Osteoblast (primary cell): ENCODE data around the gene RANGAP1. TPM values are rescaled to one million over a fixed set of nuclear protein-coding genes. Genes with fewer than 3 reads are reported as not detected.

ENCODE experiments used
- DNase-seq: peaks from one replicate; pipeline ENCODE4 v3.0.0; 2011; ENCODE audit warnings: low spot score, mixed read lengths; ENCODE audit not compliant: insufficient read length; ENCODE audit errors: missing footprints
- H2AFZ ChIP-seq: 2 replicates; pipeline ENCODE4 v1.6.0; 2011; ENCODE audit warnings: mild to moderate bottlenecking, low read length
- H3K27ac ChIP-seq: 2 replicates; pipeline ENCODE4 v1.5.1; 2011; ENCODE audit warnings: mild to moderate bottlenecking, low read depth, low read length, moderate library complexity
- H3K27me3 ChIP-seq: 2 replicates; pipeline ENCODE4 v1.6.0; 2012; ENCODE audit warnings: mild to moderate bottlenecking, control low read depth, inconsistent platforms, low read length, moderate library complexity; ENCODE audit not compliant: insufficient read depth
- H3K36me3 ChIP-seq: 2 replicates; pipeline ENCODE4 v1.5.1; 2011; ENCODE audit warnings: mild to moderate bottlenecking, low read length, control low read depth, moderate library complexity; ENCODE audit not compliant: insufficient read depth
- H3K4me1 ChIP-seq: 2 replicates; pipeline ENCODE4 v1.5.1; 2011; ENCODE audit warnings: mild to moderate bottlenecking, low read length, control low read depth, moderate library complexity; ENCODE audit not compliant: insufficient read depth
- H3K4me2 ChIP-seq: 2 replicates; pipeline ENCODE4 v1.6.0; 2011; ENCODE audit warnings: mild to moderate bottlenecking, low read length; ENCODE audit not compliant: insufficient read depth
- H3K4me3 ChIP-seq: fragments of 200-600 bp; sonication (generic); 3 replicates; pipeline ENCODE4 v1.5.1; 2012; ENCODE audit warnings: mild to moderate bottlenecking, low read length, inconsistent platforms; ENCODE audit not compliant: insufficient read depth
- H3K79me2 ChIP-seq: 2 replicates; pipeline ENCODE4 v1.6.0; 2012; ENCODE audit warnings: mild to moderate bottlenecking, low read length, control low read depth, inconsistent platforms; ENCODE audit not compliant: insufficient read depth
- H3K9me3 ChIP-seq: 2 replicates; pipeline ENCODE4 v1.5.1; 2011; ENCODE audit warnings: low read depth, low read length, control low read depth
- H4K20me1 ChIP-seq: 2 replicates; pipeline ENCODE4 v1.6.0; 2012; ENCODE audit warnings: mild to moderate bottlenecking, low read length, control low read depth; ENCODE audit not compliant: insufficient read depth
- small RNA-seq: library from RNA; depleted of rRNA; stranded (forward); fragments of <200 nt; gene quantifications from one replicate; pipeline ENCODE3, GENCODE V24; 2012
- total RNA-seq: library from RNA; depleted of rRNA; stranded (reverse); fragments of >200 nt; gene quantifications from 2 replicates; pipeline ENCODE4 v1.2.3, GENCODE V29; 2012
- TF ChIP-seq, protein P1 (sequence below): IDR thresholded peaks from 2 replicates; pipeline ENCODE4 v1.5.1; 2011; ENCODE audit warnings: mild to moderate bottlenecking, low read depth, low read length, moderate library complexity; ENCODE audit errors: extremely low read depth

Gene RANGAP1
- total RNA-seq, 1 donor: 31.8 TPM

DNA sequence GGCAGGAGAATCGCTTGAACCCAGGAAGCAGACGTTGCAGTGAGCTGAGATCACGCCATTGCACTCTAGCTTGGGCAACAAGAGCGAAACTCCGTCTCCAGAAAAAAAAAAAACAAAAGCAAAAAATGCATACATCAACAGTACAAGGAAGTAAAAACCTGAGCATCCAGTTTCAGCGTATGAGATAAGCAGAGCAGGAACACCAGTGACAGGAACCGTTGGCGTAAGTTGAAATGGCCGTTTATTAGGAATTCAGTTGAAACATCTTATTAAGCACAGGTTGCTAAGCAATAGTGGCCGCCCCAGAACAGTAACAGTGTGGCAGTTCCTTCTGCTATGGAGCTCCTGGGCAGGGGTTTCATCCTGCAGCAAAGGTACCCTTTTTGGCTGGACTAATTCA is 84.8 kb downstream of the RANGAP1 start:
- Histone ChIP-seq H3K79me2 (peaks cover 10% of the 10 kb centered on the region), H3K36me3 (no peaks in the 10 kb centered on the region), H3K27me3 (no peaks in the 10 kb centered on the region), H3K9me3 (no peaks in the 10 kb centered on the region), H3K4me2 (no peak overlapping the region), H3K4me1 (peaks cover 21% of the 10 kb centered on the region), H3K4me3 (no peak overlapping the region), H2AFZ (no peak overlapping the region), H3K27ac (no peak overlapping the region), H4K20me1 (no peaks in the 10 kb centered on the region)
- TF ChIP-seq, protein P1, sequence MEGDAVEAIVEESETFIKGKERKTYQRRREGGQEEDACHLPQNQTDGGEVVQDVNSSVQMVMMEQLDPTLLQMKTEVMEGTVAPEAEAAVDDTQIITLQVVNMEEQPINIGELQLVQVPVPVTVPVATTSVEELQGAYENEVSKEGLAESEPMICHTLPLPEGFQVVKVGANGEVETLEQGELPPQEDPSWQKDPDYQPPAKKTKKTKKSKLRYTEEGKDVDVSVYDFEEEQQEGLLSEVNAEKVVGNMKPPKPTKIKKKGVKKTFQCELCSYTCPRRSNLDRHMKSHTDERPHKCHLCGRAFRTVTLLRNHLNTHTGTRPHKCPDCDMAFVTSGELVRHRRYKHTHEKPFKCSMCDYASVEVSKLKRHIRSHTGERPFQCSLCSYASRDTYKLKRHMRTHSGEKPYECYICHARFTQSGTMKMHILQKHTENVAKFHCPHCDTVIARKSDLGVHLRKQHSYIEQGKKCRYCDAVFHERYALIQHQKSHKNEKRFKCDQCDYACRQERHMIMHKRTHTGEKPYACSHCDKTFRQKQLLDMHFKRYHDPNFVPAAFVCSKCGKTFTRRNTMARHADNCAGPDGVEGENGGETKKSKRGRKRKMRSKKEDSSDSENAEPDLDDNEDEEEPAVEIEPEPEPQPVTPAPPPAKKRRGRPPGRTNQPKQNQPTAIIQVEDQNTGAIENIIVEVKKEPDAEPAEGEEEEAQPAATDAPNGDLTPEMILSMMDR: no peak
- DNase-seq: no peak

DNA sequence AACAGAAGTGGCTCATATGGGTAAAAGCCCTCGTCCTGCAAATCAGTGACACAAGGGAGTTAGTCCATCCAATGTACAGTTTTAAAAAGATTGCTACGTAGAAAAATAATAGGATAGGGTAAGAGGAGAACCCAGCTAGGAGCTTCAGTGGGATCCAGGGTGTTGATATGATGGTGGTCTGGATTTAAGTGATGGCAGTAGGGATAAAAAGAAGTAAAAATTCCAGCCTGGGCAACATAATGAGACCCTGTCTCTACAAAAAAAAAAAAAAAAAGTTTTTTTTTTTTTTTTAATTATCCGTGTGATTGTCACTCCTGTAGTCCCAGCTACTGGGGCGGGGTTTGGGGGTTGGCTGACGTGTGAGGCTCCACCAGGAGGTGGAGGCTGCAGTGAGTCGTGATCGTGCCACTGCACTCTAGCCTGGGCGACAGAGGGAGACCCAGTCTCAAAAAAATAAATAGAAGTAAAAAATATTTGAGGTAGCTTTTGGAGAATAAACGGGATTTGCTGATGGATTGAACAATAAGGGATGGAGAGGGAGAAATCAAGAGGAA is 87.9 kb downstream of the RANGAP1 start:
- Histone ChIP-seq H3K27me3 (no peaks in the 10 kb centered on the region), H3K79me2 (no peaks in the 10 kb centered on the region), H3K27ac (no peak overlapping the region), H3K4me3 (peak overlapping the region; percentile 87), H3K4me2 (peak overlapping the region; percentile 83), H2AFZ (peak overlapping the region; percentile 89), H3K9me3 (no peaks in the 10 kb centered on the region), H3K4me1 (peaks cover 14% of the 10 kb centered on the region), H4K20me1 (no peaks in the 10 kb centered on the region), H3K36me3 (no peaks in the 10 kb centered on the region)
- TF ChIP-seq, protein P1: no peak
- DNase-seq: peak; percentile 81

DNA sequence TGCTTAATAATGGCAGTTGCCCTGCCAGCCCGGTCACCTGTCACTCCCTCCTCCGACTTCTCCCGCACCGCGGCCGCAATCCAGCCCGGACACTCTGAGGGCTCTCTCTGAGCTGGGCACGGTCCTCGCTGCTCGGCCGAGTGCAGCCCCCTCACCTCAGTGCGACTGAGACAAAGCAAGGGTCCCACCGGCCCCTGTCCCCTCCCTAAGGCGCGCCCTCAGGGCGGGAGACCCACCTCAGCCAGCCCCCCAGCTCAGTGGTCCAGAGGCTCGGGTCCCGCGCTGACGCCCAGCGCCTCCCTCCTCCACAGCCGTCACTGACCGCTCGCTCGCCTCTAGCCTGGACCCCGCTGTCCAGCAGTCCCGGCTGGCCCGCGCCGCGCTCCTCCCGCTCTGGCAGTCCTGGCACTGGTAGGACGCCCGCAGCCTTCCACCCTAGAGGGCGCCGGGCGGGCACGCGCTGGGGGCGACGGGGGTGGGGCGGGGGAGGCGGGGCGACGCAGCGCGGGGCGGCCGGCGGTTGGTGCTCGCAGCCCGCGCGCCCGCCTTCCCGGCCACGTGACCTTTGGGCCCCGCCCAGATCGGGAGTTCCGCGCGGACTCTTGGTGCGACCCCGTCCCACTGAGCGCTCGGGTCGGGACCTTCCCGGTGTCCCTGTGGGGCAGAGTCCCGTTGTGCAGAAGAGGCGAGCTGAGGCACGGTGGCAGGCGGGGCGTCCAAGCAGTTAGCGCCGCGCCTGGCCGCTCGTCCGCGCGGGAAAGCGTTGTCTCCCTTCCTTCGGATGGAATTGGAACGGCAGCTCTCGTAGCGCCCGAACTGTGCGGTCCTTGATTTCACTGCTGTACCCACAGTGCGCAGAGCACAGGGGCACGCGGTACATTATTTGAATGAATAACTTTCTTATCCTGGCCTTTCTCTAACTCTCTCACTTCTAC is 88.7 kb downstream of the RANGAP1 start:
- Histone ChIP-seq H3K27ac (no peak overlapping the region), H2AFZ (peak overlapping the region; percentile 89), H3K9me3 (no peaks in the 10 kb centered on the region), H4K20me1 (no peaks in the 10 kb centered on the region), H3K36me3 (no peaks in the 10 kb centered on the region), H3K79me2 (no peaks in the 10 kb centered on the region), H3K4me3 (peak overlapping the region; percentile 87), H3K27me3 (no peaks in the 10 kb centered on the region), H3K4me1 (peaks cover 14% of the 10 kb centered on the region), H3K4me2 (peak overlapping the region; percentile 83)
- DNase-seq: peak; percentile 98
- TF ChIP-seq, protein P1: no peak

Small RNAs within 50 kb of the gene (small RNA-seq; reads per million reads assigned to genes)
- not detected for gene MIR6889

Other genes starting within 250 kb of the RANGAP1 start
- gene EP300, start 193.6 kb downstream of the RANGAP1 start, total RNA-seq: 67.7 and 71.0 TPM in 2 replicates
- 21.5 and 22.8 TPM in 2 replicates for gene L3MBTL2, start 80.9 kb downstream of the RANGAP1 start, total RNA-seq
- 1.1 and 1.2 TPM in 2 replicates for gene CHADL, start 45.3 kb downstream of the RANGAP1 start, total RNA-seq
- gene ZC3H7B, start 15.3 kb upstream of the RANGAP1 start, total RNA-seq: 43.6 and 53.6 TPM in 2 replicates
- 17.4 and 18.3 TPM in 2 replicates for gene TEF, start 95.8 kb upstream of the RANGAP1 start, total RNA-seq
- 28.0 and 29.0 TPM in 2 replicates for gene TOB2, start 160.6 kb upstream of the RANGAP1 start, total RNA-seq
- gene PHF5A, start 182.5 kb upstream of the RANGAP1 start, total RNA-seq: 27.7 and 38.4 TPM in 2 replicates
- 57.9 and 60.4 TPM in 2 replicates for gene ACO2, start 182.9 kb upstream of the RANGAP1 start, total RNA-seq